ENCODE results near the gene SLC41A2.

GRCh38 chr12:104956870-104957718 lies 996 bp downstream of the SLC41A2 start:
- TF ChIP-seq MAX (CRISPR knock-in tag; IDR thresholded peaks at IDR 0.05) (no peak), CBFB (CRISPR knock-in tag; IDR thresholded peaks at IDR 0.05) (no peak), NRF1 (conservative IDR thresholded peaks at IDR 0.05 in 1 of 2, IDR thresholded peaks at IDR 0.05 in 1 of 2) (no peak), CTCF (IDR thresholded peaks at IDR 0.05 in 2 of 3, conservative IDR thresholded peaks at IDR 0.05 in 1 of 3; ENCODE audit: insufficient read depth in 2 of 3, low read depth in 1 of 3, low read length in 3 of 3) (no peak), RNF2 (IDR thresholded peaks at IDR 0.05) (no peak), ZNF184 (CRISPR knock-in tag; IDR thresholded peaks at IDR 0.05) (no peak), E2F1 (CRISPR knock-in tag; IDR thresholded peaks at IDR 0.05) (no peak), ELK1 (CRISPR knock-in tag; IDR thresholded peaks at IDR 0.05) (no peak), ZKSCAN8 (CRISPR knock-in tag; IDR thresholded peaks at IDR 0.05) (no peak), USF1 (CRISPR knock-in tag; IDR thresholded peaks at IDR 0.05) (no peak), ZNF644 (tag; IDR thresholded peaks at IDR 0.05; ENCODE audit: low read depth) (no peak), PHB2 (IDR thresholded peaks at IDR 0.05; ENCODE audit: low read depth) (no peak), NFXL1 (CRISPR knock-in tag; IDR thresholded peaks at IDR 0.05) (no peak), SMC3 (conservative IDR thresholded peaks at IDR 0.05; ENCODE audit: insufficient read depth, low read depth, low read length) (no peak)

Measured in K562 (cell line).